Stimulated activated CD4-positive, alpha-beta T cell treated with anti-CD3 and anti-CD28 coated beads, Interleukin-1b, Interleukin-23, amount 100 ng/mL, for 1 hour (primary cell): ENCODE data around the gene VPS72.

Experiments used
- DNase-seq, 2 donors: peaks; one replicate each; pipeline ENCODE4 v3.0.0-alpha.2; 2020; ENCODE audit warnings: low read depth in 2 of 2

VPS72 gene

DNA sequence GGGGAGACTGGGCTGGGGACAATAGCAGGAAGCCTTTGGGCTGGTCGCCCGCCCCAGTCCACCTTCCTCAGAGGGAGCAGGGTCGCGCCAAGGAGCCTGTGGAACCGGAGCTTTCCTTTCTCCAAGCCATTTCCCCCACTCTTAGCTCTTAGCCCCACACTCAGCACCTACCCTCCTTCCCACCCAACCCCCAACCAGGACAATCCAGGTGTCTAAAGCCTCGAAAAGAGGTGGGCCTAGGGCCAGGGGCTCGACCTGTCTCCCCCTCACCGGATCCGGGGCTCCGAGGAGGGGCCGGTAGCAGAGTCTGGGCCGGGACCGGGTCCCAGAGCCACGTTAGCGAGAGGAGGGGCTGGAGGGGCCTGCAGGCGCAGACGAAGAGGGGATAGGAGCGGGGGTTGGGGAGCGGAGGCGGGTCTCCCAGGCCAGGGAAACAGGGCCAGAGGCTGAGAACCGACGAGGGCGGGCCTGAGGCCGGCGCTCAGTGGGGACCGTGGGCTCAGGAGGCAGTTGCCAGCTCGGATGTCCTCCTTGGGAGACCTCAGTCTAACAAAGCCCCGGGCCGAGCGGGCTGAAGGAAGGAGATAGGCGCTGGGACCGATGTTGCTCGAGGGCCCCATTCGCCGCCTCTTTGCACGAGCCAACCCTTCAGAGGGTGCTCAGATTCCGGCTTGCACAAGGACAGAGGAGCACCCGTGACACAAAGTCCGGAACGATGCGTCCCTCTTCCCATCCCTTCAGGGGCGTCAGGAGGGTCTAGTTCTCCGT, 44.5 kb downstream of the VPS72 start:
- no peak for DNase-seq

GRCh38 chr1:151144474-151145303, 45.3 kb downstream of the VPS72 start:
- DNase-seq: no peak

DNA sequence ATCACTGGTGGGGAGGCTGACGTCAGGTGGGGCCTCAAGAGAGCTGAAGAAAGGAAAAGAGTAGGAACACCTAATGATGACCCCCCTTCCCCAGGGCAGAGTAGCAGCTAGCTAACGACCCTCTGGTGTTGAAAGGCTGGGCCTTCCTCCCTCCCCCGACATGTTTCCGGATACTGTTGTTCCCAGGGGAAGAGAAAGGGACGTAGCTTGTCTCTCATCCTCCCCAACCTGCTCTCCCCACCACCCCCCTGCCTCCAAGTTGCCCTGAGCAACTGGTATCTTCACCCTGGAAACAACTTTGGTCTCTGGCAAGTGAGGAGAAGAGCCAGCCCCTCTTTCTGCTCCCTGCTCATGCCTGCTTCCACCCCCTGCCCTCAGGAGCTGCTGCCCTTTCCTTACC, 46.0 kb downstream of the VPS72 start:
- no peak for DNase-seq

- no peak for DNase-seq
Observed at GRCh38 chr1:151143057-151143435, 47.0 kb downstream of the VPS72 start.

GRCh38 chr1:151142411-151143056, 47.5 kb downstream of the VPS72 start:
- no peak for DNase-seq

DNA sequence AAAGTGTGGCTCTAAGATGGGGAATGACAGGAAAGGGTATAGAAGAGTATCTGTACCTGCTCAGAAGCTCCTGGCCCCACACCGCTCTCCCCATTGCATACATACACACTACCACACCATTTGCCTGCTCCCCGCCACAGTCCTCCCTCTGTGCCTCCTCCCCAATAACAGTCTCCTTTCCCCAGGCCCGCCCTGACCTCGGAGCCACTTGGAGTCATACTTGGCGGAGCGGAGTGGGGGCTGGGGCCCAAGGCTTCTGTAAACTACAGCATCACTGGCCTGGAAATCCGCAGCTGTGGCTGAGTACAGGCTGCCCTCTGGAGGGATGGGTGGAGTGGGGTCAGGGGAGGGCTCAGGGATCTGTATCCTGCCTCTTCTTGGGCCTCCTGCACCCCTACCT, 52.2 kb downstream of the VPS72 start:
- no peak for DNase-seq

- no peak for DNase-seq
Observed at GRCh38 chr1:151135433-151136385, 54.3 kb downstream of the VPS72 start.

GRCh38 chr1:151134991-151135390, 55.0 kb downstream of the VPS72 start:
- DNase-seq: no peak

GRCh38 chr1:151134396-151134795, 55.6 kb downstream of the VPS72 start:
- DNase-seq: no peak

GRCh38 chr1:151133018-151133806, 56.8 kb downstream of the VPS72 start:
- no peak for DNase-seq

DNA sequence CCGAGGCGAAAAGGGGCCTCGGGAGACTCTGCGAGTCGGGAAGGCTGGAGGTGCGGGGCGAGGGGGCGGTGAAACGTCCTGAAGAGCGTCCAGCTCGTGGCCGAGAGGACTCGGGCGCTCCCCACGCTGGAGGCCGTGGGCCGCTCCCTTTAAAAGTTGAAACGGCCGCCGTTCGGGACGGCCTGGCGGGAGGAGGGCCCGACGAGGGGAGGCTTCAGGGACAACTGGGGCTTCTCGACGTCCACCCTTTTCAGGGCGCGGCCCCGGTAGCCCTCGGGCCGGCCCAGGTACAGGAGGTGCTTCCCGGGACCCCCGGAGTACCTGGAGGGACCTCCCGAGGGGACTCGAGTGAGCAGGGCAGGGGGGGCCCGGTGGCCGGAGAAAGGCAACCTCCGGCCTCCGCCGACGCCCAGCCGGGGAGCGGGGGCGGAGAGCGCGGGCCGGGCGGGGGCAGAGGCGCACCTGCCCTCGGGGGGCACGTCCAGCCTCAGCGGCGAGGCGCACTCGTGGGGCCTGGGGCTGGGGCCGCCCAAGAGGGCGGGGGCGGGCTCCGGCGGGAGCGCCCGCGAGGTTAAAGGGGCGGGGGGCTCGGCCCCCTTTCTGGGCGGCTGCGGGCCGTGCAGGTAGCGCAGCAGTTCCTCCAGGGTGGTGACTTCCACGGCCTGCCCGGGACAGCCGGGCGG, 57.5 kb downstream of the VPS72 start:
- DNase-seq: no peak

DNA sequence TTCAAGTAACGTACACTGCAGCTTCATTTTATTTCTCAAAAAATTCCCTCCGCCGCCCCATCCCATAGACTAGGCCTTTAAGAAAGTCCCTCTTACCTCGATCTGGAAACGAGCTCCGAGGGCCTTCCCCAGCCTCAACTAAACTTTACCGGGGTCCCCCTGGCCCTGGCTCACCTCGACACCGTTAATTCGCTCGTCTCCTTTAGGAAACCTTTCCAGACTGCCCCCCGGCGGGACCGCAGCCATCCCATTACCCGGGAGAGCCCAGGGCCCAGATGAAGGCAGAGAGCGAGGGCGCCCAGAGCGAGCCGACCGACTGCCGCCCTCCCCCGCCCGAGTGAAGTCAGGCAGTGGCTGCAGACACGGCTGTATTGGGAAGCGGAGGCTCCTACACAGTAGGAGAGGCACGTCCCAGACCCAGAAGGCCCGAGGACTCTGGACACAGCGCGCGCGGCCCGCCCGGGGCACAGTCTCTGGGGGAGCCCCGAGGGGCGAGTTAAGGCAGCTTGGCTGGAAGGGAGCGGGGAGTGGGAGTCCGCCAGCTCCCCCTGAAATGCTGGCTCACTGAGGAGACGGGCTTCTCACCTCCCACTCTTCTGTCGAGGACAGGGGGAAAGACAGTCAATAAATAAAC, 58.2 kb downstream of the VPS72 start:
- no peak for DNase-seq

GRCh38 chr1:151130987-151131586, 58.9 kb downstream of the VPS72 start:
- peak; percentile 41 to 61 for DNase-seq

DNA sequence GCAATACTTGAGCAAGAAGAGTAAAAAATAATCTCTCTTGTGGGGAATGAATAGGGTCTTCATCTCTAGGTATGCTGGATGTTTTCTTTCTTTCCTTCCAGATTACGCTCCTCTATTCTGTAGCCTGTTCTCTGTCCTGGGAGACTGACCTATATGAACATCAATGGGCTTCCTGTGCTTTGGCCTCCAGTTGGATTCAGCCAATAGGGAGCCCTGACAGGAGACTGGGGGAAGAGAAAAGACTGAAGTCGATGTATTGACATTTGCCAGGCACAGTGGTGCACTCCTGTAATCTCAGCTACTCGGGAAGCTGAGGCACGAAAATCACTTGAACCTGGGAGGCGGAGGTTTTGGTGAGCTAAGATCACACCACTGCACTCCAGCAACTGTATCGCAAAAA, 61.2 kb downstream of the VPS72 start:
- no peak for DNase-seq
